ENCODE measurements around the gene ODC1.

GRCh38 chr2:10495988-10496313 is 47.8 kb upstream of the ODC1 start:
- TF ChIP-seq POLR2A (IDR thresholded peaks at IDR 0.05) (no peak), CTCF (IDR thresholded peaks at IDR 0.05) (no peak)
